Measurements from ENCODE around the gene MYBPC1.

- TF ChIP-seq CTCF (IDR thresholded peaks at IDR 0.05) (no peak), POLR2A (IDR thresholded peaks at IDR 0.05) (no peak)
Measured at GRCh38 chr12:101619026-101619786, 24.4 kb downstream of the MYBPC1 start.

All from adrenal gland (tissue), 5 donors.